HG03521 (cell line): ENCODE data around the gene GLB1L.

Source experiments
- ATAC-seq: cut with Tn5 transposase; IDR thresholded peaks from one replicate; pipeline ENCODE4 v1.9.1; 2021; ENCODE audit warnings: mild to moderate bottlenecking, moderate library complexity; ENCODE audit not compliant: unreplicated experiment

Gene GLB1L

DNA sequence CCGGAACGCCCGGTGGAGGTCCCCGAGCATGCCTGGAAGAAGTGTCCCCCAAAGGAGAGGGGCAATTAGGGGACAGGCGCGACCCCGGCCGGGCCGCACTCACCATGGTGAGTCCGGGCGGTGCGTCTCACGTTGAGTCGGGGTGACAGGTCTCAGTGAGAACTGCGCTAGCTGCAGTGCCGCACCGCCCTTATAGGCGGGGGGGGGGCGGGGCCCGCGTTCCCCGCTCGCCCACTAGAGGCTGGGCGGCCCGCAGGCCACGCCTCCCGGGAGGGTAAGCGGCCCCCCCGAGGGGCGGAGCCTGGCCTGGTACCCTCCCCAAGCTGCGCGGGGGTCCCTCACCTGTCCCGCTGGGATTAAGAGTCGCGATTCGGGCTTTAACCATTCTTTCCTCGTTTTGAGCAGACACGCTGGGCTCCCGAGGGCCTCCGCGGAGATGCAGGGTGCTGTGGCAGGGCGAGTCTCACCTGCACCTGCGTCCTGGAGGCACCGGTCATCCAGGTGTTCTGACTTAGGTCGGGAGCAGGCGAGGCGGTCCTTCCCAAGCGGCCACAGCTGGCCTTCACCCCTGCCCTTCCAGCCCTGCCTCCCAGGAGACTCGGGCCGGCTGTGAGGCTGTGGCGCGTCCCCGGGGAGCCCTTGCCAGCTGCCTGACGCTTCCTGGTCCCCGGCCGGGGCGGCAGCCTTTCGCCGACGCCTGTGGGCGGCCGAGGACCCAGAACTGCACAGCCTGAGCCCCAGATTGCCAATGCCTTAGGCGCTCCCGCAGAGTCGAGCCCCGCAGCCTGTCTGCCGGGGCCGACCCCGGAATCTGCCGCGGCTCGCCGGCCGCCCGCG lies 8.7 kb upstream of the GLB1L start, which contains the start of gene TUBA4A:
Gene TUBA4A, minus strand, starts transcription at position 166 of the 837 bp plus-strand sequence. Its CDS starts 60 bp downstream, at position 106.
- peak; percentile 58 for ATAC-seq

DNA sequence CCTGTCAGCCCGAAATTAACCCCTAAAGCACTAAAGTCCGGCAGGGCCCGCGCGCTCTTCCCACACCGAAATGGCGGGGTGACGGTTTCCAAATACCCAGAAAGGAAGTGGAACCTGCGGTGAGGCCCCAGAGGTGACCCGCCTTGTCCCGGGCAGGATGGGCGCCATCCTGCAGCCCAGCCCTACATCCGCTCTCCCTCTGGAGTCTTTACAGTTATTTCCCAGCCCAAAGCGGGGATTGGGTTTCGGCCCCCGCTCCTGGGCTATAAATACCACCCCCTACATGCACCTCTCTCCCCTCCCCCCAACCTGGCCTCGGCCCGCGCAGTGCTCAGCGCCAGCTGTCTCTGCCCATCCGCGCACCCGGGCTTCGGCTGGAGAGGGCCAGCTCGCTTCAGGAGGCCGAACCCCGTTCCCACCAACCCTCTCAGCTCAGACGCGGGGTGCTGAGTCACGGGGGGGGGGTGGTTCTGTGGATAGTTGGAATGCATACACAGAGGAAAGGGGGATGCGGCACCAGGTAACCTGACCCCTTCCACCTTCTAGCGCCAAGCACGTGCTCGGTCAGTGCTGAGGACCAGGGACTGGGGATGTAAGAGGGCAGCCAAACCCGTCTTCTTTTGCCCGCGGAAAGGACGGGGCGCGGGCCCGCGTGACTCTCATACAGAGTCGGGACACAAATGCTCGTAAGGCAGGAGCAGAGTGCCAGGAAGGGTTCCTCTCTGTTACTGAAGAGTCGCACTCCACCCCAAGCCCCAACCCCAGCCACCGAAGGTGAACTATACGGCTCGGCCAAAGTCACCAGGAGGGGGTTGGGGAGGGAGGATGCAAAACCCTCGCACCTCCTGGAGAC lies 7.9 kb upstream of the GLB1L start, which contains the start of gene TUBA4B:
Gene TUBA4B, plus strand, starts transcription at position 344 of the 853 bp plus-strand sequence. Its CDS starts 165 bp downstream, at position 509.
- ATAC-seq, result no peak

DNA sequence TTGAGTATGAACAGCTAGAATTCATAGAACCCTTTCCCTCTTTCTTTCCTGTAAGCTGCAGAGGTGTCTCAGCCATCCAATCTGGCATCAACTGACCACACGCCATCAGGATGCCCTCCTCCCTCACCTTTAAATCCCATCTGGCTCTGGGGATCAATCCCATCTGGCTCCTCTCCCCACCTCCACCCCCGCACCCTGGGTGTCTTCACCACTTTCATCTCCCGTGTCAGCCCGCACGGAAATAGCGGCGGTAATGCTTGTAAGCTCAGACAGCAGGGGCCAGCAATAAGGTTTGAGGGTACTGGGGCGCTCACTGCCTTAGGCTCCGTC lies 7.3 kb upstream of the GLB1L start:
- ATAC-seq, result no peak

- ATAC-seq, result no peak
Measured at GRCh38 chr2:219252084-219252483, 6.8 kb upstream of the GLB1L start.

DNA sequence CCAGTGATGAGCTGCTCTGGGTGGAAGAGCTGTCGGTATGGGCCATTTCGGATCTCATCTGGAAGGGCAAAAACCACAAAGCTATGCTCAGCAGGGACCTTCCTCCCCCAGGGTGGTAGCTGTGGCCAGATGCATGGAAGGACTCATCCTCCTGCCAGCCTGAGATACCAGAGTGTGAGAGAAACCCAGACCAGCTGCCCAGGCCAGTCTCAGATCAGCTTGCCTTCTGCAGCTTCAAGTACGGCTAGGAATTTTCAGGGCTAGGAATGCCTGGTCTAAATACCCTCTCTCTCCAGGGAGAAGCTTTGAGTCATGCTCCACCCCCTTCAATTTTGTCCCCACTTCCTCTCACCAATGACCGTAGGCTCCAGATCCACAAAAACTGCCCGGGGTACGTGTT lies 6.4 kb upstream of the GLB1L start:
- no peak for ATAC-seq

- ATAC-seq, result no peak
Measured at GRCh38 chr2:219250049-219250781, 5.0 kb upstream of the GLB1L start.

DNA sequence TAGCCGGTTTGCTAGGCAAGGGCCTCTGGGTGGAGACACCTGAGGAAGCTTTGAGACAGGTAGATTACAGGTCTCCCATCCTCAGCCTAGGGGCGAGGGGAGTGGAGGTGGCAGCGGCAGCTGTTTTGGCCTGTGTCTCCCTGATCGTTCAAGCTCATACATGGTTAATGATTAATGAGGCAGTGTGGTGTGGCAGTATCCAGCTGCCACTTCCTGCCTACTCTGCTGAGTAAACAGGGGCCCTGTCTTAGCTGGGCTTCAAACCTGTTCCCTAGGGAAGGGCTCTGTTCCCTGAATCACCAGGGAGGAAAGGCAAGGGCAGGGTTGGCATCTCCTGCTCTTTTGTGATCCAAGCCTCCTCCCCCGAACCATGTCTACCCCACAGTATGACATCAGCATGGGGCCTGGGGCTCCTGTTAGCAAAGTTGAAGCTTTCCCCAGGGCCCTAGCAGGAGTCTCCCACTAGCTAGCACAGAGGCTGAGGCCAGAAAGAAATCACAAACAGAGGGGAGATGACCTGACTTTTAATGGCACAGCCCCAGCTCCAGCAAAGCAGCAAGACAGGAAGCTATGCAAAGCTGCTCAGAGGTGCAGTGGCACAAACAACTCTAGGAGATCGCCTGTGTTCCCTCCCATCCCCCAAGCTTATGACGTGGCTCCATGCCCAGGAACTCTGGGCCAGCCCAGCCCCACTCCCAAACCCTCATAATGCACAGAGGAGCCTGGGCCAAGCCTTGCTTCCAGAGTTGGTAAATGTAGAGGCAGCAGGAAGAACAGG lies 4.1 kb upstream of the GLB1L start:
- peak; percentile 26 for ATAC-seq

DNA sequence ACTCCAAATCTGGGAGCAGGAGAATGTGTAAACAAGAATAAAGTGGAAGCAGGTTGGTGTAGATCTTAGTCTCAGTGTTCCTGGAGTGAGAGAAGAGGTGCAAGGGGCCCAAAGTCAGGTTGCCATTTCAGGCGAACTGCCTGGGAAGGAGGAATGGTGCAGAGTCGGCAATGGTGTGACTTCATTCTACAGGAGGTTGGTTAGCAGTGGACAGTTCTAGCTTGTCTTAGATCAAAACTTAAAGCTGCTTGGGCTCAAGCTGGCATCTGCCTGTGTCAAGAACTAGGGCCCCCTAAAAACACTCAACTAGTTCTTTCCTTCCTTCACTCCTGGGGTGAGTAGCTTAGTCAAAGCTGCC lies 3.6 kb upstream of the GLB1L start:
- no peak for ATAC-seq

DNA sequence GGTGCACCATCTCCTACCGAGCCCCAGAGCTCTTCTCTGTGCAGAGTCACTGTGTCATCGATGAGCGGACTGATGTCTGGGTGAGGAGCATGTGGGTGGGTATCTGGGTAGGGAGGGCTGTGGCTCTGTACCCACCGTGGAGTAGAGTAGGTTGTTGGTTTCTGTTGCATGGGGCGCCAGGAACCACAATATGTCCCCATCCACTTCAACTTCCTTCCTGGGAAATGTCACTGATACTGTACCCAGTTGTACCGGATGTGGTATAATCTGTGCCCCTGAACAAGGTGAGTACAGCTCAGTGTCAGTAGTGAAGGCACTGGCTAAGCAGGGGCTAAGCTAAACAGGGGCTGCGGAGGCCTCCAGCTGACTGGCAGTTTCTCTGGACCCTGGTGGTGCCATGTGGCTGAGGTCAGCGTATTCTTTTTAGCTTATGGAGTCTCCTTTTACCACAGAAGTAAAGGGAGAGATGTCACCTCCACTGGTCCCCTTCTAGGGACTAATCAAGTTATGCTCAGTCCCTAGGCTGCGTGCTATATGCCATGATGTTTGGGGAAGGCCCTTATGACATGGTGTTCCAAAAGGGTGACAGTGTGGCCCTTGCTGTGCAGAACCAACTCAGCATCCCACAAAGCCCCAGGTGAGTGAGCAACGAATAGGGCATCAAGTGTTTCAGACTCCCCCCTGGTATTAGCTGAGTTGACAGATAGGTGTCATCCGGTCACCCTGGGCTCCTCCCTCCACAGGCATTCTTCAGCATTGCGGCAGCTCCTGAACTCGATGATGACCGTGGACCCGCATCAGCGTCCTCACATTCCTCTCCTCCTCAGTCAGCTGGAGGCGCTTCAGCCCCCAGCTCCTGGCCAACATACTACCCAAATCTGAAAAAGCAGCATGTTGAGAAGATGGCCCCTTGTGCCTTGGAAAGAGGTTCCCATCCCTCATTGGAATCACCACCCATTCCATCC lies 2.7 kb upstream of the GLB1L start:
- ATAC-seq, result no peak

- ATAC-seq, result no peak
Measured at GRCh38 chr2:219246559-219246958, 1.3 kb upstream of the GLB1L start.

GRCh38 chr2:219245899-219246230 lies 621 bp upstream of the GLB1L start:
- ATAC-seq, result no peak

DNA sequence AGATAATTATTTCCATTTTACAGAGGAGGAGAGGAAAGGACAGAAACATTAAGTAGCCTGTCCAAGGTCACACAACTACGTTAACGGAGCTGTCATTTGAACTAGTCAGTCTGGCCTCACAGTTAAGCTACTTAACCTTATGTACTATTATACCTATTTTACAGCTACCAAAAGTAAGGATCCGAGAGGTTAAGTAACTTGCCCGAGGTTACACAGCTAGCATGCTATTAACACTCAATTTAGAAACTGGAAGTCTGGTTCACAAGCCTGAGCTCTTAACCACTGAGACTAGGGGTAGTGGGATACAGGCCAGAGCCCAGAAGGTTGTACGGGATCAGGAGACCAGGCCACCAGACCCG lies 476 bp downstream of the GLB1L start:
- ATAC-seq, result no peak

- ATAC-seq, result no peak
Measured at GRCh38 chr2:219243291-219243761, 1.9 kb downstream of the GLB1L start.

GRCh38 chr2:219234331-219234730 lies 10.9 kb downstream of the GLB1L start:
- no peak for ATAC-seq

DNA sequence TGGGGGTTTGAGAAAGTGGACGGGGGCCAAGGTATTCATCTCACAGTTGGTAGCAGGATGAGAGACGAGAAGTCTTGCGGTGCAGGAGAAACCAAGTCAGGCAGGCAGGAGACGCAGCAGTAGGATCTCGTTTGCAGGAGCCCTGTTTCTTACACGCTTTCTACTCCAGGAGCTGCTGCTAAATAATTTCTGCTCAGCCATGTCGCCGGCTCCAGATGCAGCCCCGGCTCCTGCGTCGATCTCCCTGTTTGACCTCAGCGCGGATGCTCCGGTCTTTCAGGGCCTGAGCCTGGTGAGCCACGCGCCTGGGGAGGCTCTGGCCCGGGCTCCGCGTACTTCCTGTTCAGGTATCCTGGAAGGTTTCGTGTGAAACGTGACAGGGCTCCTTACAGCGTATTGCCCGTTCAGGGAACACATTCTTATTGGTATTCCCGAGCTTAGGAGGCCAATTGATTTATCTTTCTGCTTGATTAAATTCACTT lies 15.1 kb downstream of the GLB1L start:
- no peak for ATAC-seq

DNA sequence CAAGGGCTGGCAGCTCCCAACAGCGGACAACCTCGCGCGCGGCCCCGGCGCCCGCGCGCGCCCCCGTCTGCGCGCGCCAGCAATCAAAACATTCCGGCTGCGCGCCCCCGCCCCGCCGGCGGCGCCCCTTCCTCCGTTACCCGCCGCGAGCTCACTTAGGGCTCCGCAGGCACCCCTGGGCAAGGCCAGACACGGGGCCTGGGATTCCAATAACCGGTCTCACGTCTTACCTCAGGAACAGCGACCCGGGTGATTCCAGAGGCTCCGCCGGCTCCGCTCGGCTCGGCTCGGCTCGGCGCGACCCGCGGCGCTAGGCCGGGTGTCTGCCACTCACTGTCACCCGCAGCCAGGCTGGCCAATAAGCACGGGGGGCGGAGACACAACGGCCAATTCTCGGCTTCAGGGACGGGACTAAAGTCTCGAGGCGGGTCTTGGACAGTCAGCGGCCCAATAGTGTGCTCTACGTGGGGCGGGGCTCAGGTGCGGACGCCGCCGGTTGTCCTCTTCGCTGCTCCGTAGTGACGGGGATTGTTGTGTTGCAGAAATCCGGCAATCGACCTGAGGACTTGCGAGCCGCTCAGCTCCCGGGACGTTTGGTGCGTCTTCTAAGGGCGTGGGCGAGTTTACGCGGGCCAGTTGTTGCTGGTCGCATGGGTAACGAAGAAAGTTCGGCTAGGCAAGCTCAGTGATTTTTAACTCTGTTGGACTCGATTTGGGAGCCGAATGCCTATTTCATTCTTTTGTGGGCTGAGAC lies 15.8 kb downstream of the GLB1L start, which contains the start of the genes ANKZF1 and ATG9A:
Gene ANKZF1, plus strand, starts transcription at position 502 of the 754 bp plus-strand sequence. CDS start 452 bp downstream, outside the sequence.
Gene ATG9A, minus strand, starts transcription at position 332 of the 754 bp plus-strand sequence. CDS start 1,612 bp downstream, outside the sequence.
- ATAC-seq, result peak; percentile 97

DNA sequence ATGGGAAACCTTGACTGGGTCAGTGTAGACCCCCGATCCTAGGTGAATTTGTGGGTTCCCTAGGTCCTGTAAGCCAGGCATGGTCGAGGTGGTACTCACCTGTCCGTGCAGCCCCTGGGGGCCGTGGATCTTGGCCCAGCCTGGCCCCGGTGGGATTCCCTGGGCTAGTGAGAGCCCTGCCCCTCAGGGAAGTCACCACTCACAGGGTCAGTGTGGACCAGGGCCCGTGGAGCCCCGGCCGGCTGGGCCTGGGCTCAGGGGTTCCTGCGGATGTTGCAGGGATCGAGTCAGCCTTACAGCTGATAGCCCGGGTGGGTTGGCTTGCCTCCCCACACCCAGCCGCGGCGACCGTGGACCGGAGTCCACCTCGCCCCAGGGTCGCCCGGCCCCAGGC lies 16.3 kb downstream of the GLB1L start:
- ATAC-seq, result no peak
